Measurements from ENCODE around the gene KCNAB1. TPM values are rescaled to one million over a fixed set of nuclear protein-coding genes. Genes with fewer than 3 reads are reported as not detected.

The KCNAB1 gene
- total and polyA plus RNA-seq, 8 donors = 0.76 to 4.9 (median 3.2) TPM

DNA sequence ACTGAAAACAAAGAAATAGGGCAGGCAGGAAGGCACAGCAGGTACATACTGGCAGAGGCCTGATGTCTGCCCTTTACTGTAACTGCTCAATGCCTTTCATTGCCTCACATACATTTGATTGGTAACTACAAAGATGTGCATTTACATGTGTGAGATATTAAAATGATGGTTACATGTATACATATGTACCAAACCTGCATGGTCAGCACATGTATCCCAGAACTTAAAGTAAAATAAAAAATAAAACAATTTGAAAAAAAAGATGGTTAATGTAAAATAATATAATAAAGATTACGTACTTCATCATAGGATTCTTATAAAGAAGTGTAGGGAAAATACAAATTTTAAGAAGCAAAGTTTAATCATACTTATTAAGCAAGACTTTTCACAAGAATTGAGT is 419.4 kb downstream of the KCNAB1 start:
- Histone ChIP-seq H3K4me3 (no peak overlapping the region), H3K27ac (no peak overlapping the region), H3K36me3 (peaks cover 0 to 29% (median 24%) of the 10 kb centered on the region in 3 donors), H3K9me3 (no peaks in the 10 kb centered on the region), H3K27me3 (no peaks in the 10 kb centered on the region), H3K4me1 (peaks cover 14 to 29% (median 22%) of the 10 kb centered on the region in 3 donors)
- intact Hi-C loops (cut with DNase I) = loop anchor here in 1 of 3 donors (10.0 kb wide), 1 partner anchor 595 kb away; no protein-coding TSS in a partner anchor
- no peak for ATAC-seq
- TF ChIP-seq, protein P1, sequence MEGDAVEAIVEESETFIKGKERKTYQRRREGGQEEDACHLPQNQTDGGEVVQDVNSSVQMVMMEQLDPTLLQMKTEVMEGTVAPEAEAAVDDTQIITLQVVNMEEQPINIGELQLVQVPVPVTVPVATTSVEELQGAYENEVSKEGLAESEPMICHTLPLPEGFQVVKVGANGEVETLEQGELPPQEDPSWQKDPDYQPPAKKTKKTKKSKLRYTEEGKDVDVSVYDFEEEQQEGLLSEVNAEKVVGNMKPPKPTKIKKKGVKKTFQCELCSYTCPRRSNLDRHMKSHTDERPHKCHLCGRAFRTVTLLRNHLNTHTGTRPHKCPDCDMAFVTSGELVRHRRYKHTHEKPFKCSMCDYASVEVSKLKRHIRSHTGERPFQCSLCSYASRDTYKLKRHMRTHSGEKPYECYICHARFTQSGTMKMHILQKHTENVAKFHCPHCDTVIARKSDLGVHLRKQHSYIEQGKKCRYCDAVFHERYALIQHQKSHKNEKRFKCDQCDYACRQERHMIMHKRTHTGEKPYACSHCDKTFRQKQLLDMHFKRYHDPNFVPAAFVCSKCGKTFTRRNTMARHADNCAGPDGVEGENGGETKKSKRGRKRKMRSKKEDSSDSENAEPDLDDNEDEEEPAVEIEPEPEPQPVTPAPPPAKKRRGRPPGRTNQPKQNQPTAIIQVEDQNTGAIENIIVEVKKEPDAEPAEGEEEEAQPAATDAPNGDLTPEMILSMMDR (IDR thresholded peaks at IDR 0.05) = no peak
- WGBS, 2 donors = 96 to 98% methylated on average over 1 of the region's 1 CpG
- no peak for FAIRE-seq
- no peak for DNase-seq

DNA sequence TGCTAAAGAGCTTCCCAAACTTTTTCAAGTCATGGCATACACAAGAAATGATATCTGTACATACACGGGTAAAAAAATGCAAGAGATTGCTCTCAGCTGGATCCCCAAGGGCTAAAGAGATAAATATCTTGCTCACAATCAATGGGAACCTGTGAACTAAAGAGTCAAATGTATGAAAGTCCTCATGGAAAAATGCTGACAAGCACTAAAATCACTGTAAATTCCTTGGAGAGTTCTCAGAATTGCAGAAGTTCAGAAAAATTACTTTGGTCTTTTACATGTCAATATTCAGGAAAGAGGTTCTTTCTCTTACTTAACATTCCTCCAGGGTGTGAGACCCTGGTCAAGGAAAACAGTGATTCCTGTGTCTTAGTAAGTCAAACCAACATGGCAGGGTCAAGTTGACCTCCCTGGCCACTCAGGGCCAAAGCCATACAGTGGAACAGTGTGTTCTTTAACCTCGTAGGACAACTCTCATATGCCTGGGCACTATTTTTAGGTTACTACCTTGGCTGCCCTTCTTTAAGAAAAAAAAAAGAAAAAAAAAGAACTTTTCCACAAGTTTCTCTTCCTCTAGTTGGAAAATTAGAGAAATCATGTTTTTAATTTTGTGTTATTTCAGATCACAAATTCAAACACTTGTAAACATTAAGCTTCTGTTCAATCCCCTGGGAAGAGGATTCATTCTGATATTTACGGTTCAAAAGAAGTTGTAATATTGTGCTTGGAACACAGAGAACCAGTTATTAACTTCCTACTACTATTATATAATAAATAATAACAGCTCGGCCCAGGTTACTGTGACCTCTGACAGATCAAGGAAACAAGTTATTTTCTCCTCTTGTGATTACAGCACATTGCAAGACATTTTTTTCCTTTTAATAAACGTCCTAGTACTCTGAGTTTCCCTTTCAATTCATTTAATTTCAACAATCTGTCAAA is 422.0 kb downstream of the KCNAB1 start:
- no peaks in the 10 kb centered on the region for H3K27me3 ChIP-seq
- no peaks in the 10 kb centered on the region for H3K9me3 ChIP-seq
- 27 to 34% methylated on average over 5 of the region's 5 CpGs for WGBS, 2 donors
- DNase-seq (no peak), ATAC-seq (no peak), FAIRE-seq (no peak)
- no peak overlapping the region for H3K4me3 ChIP-seq
- intact Hi-C loops (cut with DNase I) = no loop called here
- peak overlapping the region in 1 of 4 donors; percentile 23 for H3K27ac ChIP-seq
- peaks cover 2 to 17% (median 15%) of the 10 kb centered on the region in 3 donors for H3K4me1 ChIP-seq
- peaks cover 0 to 39% (median 24%) of the 10 kb centered on the region in 3 donors for H3K36me3 ChIP-seq
- TF ChIP-seq, protein P1 (IDR thresholded peaks at IDR 0.05) = no peak

DNA sequence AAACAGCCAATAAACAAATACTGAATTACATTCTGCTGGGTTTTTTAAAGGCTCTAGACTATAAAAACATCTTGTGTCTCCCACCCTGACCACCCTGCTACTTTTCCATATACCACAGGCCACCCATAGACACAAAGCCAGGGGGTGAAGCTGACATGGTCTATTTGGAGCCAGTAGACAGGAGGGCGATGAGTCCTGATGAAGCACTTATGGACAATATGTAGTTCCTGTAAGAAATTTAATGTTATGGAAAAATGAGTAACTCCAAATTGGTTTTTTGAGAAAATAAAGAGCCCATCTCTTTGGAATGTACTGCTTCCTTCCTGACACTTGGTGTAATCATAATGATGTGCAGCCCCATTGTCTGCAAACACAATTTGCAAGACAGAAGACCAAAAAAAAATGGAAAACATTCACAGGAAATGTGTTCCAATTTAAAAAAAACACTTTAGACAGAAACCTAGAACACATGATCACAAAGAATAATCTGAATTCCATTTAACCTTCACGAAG is 422.7 kb downstream of the KCNAB1 start:
- TF ChIP-seq, protein P1 (IDR thresholded peaks at IDR 0.05) = no peak
- H3K27ac ChIP-seq = peak overlapping the region in 1 of 4 donors; percentile 23
- peaks cover 0 to 47% (median 24%) of the 10 kb centered on the region in 3 donors for H3K36me3 ChIP-seq
- DNase-seq (no peak), FAIRE-seq (no peak), ATAC-seq (no peak)
- H3K9me3 ChIP-seq = no peaks in the 10 kb centered on the region
- WGBS, 2 donors = 73 to 75% methylated on average over 2 of the region's 2 CpGs
- peaks cover 4 to 20% (median 17%) of the 10 kb centered on the region in 3 donors for H3K4me1 ChIP-seq
- no peaks in the 10 kb centered on the region for H3K27me3 ChIP-seq
- intact Hi-C loops (cut with DNase I) = no loop called here
- H3K4me3 ChIP-seq = no peak overlapping the region

DNA sequence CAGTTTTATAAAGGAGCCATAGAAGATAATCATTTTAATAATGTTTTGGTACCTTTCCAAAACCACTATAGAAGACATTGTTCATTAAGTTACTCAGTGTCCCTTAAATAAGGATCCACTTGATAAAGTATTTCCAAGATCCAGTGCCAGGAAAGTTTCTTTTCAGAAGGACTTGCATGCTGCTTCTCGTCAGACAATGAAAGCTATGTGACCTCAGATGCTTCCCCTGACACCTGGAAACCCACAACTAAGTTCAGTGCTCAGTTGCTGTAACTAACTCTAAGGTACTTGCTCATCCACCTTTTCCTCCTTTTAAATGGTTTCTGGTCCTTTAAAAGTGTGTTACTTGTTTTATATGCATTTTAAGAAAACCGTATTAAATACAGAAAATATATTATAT is 427.3 kb downstream of the KCNAB1 start:
- TF ChIP-seq, protein P1 (IDR thresholded peaks at IDR 0.05) = no peak
- intact Hi-C loops (cut with DNase I) = no loop called here
- ATAC-seq = no peak
- no peaks in the 10 kb centered on the region for H3K9me3 ChIP-seq
- no peak for FAIRE-seq
- no peak overlapping the region for H3K27ac ChIP-seq
- 22 to 27% methylated on average over 2 of the region's 2 CpGs for WGBS, 2 donors
- no peak for DNase-seq
- peaks cover 24 to 55% (median 51%) of the 10 kb centered on the region in 3 donors for H3K4me1 ChIP-seq
- H3K36me3 ChIP-seq = peaks cover 0 to 48% (median 14%) of the 10 kb centered on the region in 3 donors
- no peak overlapping the region for H3K4me3 ChIP-seq
- no peaks in the 10 kb centered on the region for H3K27me3 ChIP-seq

Data from pancreas (tissue), 10 donors.